Small intestine (tissue), 7 donors: ENCODE results near the gene NOBOX. TPM values are rescaled to one million over a fixed set of nuclear protein-coding genes. Genes with fewer than 3 reads are reported as not detected.
"Not testable (repeated sequence)": the region's sequence is repeated elsewhere in the genome, so short reads cannot be mapped to it uniquely, and the experiment has no call there.

Source experiments
- DNase-seq, 2 donors: peaks; one replicate each; pipeline versions ENCODE4 v3.0.0 to v3.0.0-alpha.2; 2013
- FAIRE-seq: peaks from 2 replicates; lab custom pipeline; 2012; peaks lifted over from hg19 to GRCh38; lab: Jason Lieb, UNC
- H3K27ac ChIP-seq, 3 donors: one replicate each; pipeline ENCODE4 v1.5.1; 2013; ENCODE audit warnings: low read length in 2 of 3, mild to moderate bottlenecking in 2 of 3, control low read depth in 1 of 3, inconsistent platforms in 1 of 3, low read depth in 1 of 3, moderate library complexity in 1 of 3
- H3K27me3 ChIP-seq, 3 donors: one replicate each; pipeline ENCODE4 v1.6.1; 2013; ENCODE audit warnings: low read length in 3 of 3, inconsistent platforms in 1 of 3; ENCODE audit not compliant: control insufficient read depth in 3 of 3, insufficient read depth in 3 of 3
- H3K36me3 ChIP-seq, 3 donors: one replicate each; pipeline ENCODE4 v1.6.1; 2013; ENCODE audit warnings: low read length in 3 of 3, inconsistent platforms in 1 of 3, low read depth in 1 of 3, mild to moderate bottlenecking in 1 of 3, moderate library complexity in 1 of 3; ENCODE audit not compliant: control insufficient read depth in 3 of 3, insufficient read depth in 2 of 3
- H3K4me1 ChIP-seq, 3 donors: one replicate each; pipeline ENCODE4 v1.6.1; 2013; ENCODE audit warnings: low read length in 2 of 3, inconsistent platforms in 1 of 3, low read depth in 1 of 3, mild to moderate bottlenecking in 1 of 3, moderate library complexity in 1 of 3; ENCODE audit not compliant: control insufficient read depth in 3 of 3, insufficient read depth in 2 of 3
- H3K4me3 ChIP-seq, 3 donors: one replicate each; pipeline ENCODE4 v1.5.1; 2013; ENCODE audit warnings: low read length in 3 of 3, control low read depth in 1 of 3, inconsistent platforms in 1 of 3, low read depth in 1 of 3, mild to moderate bottlenecking in 1 of 3, moderate library complexity in 1 of 3
- H3K9me3 ChIP-seq, 2 donors: one replicate each; pipeline ENCODE4 v1.6.1; 2013; ENCODE audit warnings: low read depth in 1 of 2, low read length in 1 of 2; ENCODE audit not compliant: control insufficient read depth in 2 of 2, insufficient read depth in 1 of 2
- WGBS, 3 donors: extraction: QIAGEN DNeasy Blood & Tissue Kit; methylation state at CpG; one replicate each; pipeline ENCODE4 v1.1.7; 2013; 5-methylcytosine and 5-hydroxymethylcytosine counted together
- polyA plus RNA-seq, 4 donors: library from polyadenylated mRNA; stranded (reverse) in 3 of 4; unstranded in 1 of 4; fragments of 200-250 nt in 3 of 4; fragments of 120-200 nt in 1 of 4; gene quantifications; one replicate each; pipeline versions ENCODE4 v1.2.1 to v1.2.3, GENCODE V29; 2013
- donor health status: healthy with polysubstance abuse.
- donor health status: control.
- donor health status: control.
- donor health status: Bipolar disorder and iron deficiency.
- donor health status: healthy.

NOBOX gene
- polyA plus RNA-seq, 4 donors = 0.03 TPM; not detected in 3

GRCh38 chr7:144427539-144427938 lies 24.0 kb upstream of the NOBOX start:
- H3K9me3 ChIP-seq = peaks cover 0 to 27% of the 10 kb centered on the region in 2 donors
- not testable (repeated sequence) for FAIRE-seq, H3K27ac ChIP-seq, H3K27me3 ChIP-seq, H3K4me3 ChIP-seq, H3K36me3 ChIP-seq, DNase-seq, H3K4me1 ChIP-seq
- WGBS, 3 donors = 36 to 54% (median 49%) methylated on average over 2 of the region's 2 CpGs

- not testable (repeated sequence) for H3K4me3 ChIP-seq, H3K27me3 ChIP-seq, H3K27ac ChIP-seq, DNase-seq, H3K4me1 ChIP-seq, H3K36me3 ChIP-seq, H3K9me3 ChIP-seq, FAIRE-seq
- WGBS, 3 donors = 18 to 74% (median 32%) methylated on average over 4 of the region's 4 CpGs
Observed at GRCh38 chr7:144418931-144419330, 15.4 kb upstream of the NOBOX start.

GRCh38 chr7:144416341-144416740 lies 12.8 kb upstream of the NOBOX start:
- DNase-seq (no peak), FAIRE-seq (no peak)
- Histone ChIP-seq H3K4me1 (no peaks in the 10 kb centered on the region), H3K27ac (no peak overlapping the region), H3K36me3 (no peaks in the 10 kb centered on the region), H3K4me3 (no peak overlapping the region), H3K27me3 (no peaks in the 10 kb centered on the region), H3K9me3 (peaks cover 0 to 3% of the 10 kb centered on the region in 2 donors)

- Histone ChIP-seq H3K9me3 (peaks cover 0 to 3% of the 10 kb centered on the region in 2 donors), H3K27ac (no peak overlapping the region), H3K36me3 (no peaks in the 10 kb centered on the region), H3K4me3 (no peak overlapping the region), H3K27me3 (no peaks in the 10 kb centered on the region), H3K4me1 (no peaks in the 10 kb centered on the region)
- no peak for DNase-seq
- FAIRE-seq = no peak
Observed at GRCh38 chr7:144415858-144416257, 12.4 kb upstream of the NOBOX start.

- 56 to 81% (median 79%) methylated on average over 3 of the region's 3 CpGs for WGBS, 3 donors
- no peak overlapping the region for H3K4me3 ChIP-seq
- no peak for FAIRE-seq
Observed at GRCh38 chr7:144414815-144415214, 11.3 kb upstream of the NOBOX start.

GRCh38 chr7:144410441-144410840 lies 6.9 kb upstream of the NOBOX start:
- Histone ChIP-seq H3K9me3 (no peaks in the 10 kb centered on the region), H3K4me1 (no peaks in the 10 kb centered on the region), H3K36me3 (no peaks in the 10 kb centered on the region), H3K4me3 (no peak overlapping the region), H3K27me3 (peaks cover 0 to 3% (median 0%) of the 10 kb centered on the region in 3 donors), H3K27ac (no peak overlapping the region)
- DNase-seq (no peak), FAIRE-seq (no peak)
- WGBS, 3 donors = 18 to 40% (median 21%) methylated on average over 4 of the region's 4 CpGs

More at GRCh38 chr7:144414815-144415214, 11.3 kb upstream of the NOBOX start:
- Histone ChIP-seq H3K9me3 (peaks cover 0 to 3% of the 10 kb centered on the region in 2 donors), H3K27ac (no peak overlapping the region), H3K4me1 (no peaks in the 10 kb centered on the region), H3K27me3 (no peaks in the 10 kb centered on the region), H3K36me3 (no peaks in the 10 kb centered on the region)
- DNase-seq = no peak

- Histone ChIP-seq H3K27ac (no peak overlapping the region), H3K9me3 (no peaks in the 10 kb centered on the region), H3K36me3 (no peaks in the 10 kb centered on the region), H3K4me1 (no peaks in the 10 kb centered on the region), H3K4me3 (no peak overlapping the region), H3K27me3 (peaks cover 0 to 3% (median 0%) of the 10 kb centered on the region in 3 donors)
- no peak for DNase-seq
- WGBS, 3 donors = 60 to 71% (median 63%) methylated on average over 3 of the region's 3 CpGs
- no peak for FAIRE-seq
Observed at GRCh38 chr7:144408121-144408520, 4.6 kb upstream of the NOBOX start.

GRCh38 chr7:144407266-144407931 lies 3.9 kb upstream of the NOBOX start:
- FAIRE-seq (no peak), DNase-seq (no peak)
- no peaks in the 10 kb centered on the region for H3K36me3 ChIP-seq
- no peak overlapping the region for H3K27ac ChIP-seq
- H3K9me3 ChIP-seq = no peaks in the 10 kb centered on the region
- peaks cover 0 to 3% (median 0%) of the 10 kb centered on the region in 3 donors for H3K27me3 ChIP-seq
- H3K4me1 ChIP-seq = no peaks in the 10 kb centered on the region
- H3K4me3 ChIP-seq = no peak overlapping the region
- 58 to 64% (median 59%) methylated on average over 12 of the region's 12 CpGs for WGBS, 3 donors

GRCh38 chr7:144404946-144405345 lies 1.5 kb upstream of the NOBOX start:
- H3K4me3 ChIP-seq = no peak overlapping the region
- WGBS, 3 donors = 63 to 68% (median 66%) methylated on average over 4 of the region's 4 CpGs
- FAIRE-seq = no peak
- no peaks in the 10 kb centered on the region for H3K9me3 ChIP-seq
- H3K27ac ChIP-seq = no peak overlapping the region
- H3K36me3 ChIP-seq = no peaks in the 10 kb centered on the region
- peak in 1 of 2 donors; percentile 18 for DNase-seq
- peaks cover 0 to 6% (median 0%) of the 10 kb centered on the region in 3 donors for H3K27me3 ChIP-seq
- H3K4me1 ChIP-seq = no peaks in the 10 kb centered on the region
